GM12892 (cell line): ENCODE results near the gene OR2T11.

Experiments used
- POLR2A ChIP-seq: IDR thresholded peaks from 2 replicates; pipeline ENCODE4 v1.6.1; 2011; ENCODE audit warnings: low read depth, low read length, control low read depth
- POLR2AphosphoS5 ChIP-seq: IDR thresholded peaks from 2 replicates; pipeline ENCODE4 v1.6.1; 2011; ENCODE audit warnings: low read depth, low read length, control low read depth
- TAF1 ChIP-seq: IDR thresholded peaks from 2 replicates; pipeline ENCODE4 v1.6.1; 2011; ENCODE audit warnings: low read depth, mild to moderate bottlenecking, control low read depth, low read length, borderline replicate concordance

- TF ChIP-seq TAF1 (no peak), POLR2A (no peak), POLR2AphosphoS5 (no peak)
Observed at GRCh38 chr1:248681651-248682050, 46.8 kb upstream of the OR2T11 start.
